Body of pancreas (tissue), 4 donors: Measurements from ENCODE around the gene RPTOR.

Experiments
- POLR2A ChIP-seq, 3 donors: fragments of 450-650 bp; IDR thresholded peaks; one replicate each; pipeline ENCODE4 v1.6.1; 2016; ENCODE audit warnings: antibody characterized with exemption in 3 of 3, mild to moderate bottlenecking in 2 of 3
- TF ChIP-seq, protein P1 (sequence below), 7 experiments: fragments of 450-650 bp in 4 of 7; fragments of 200-600 bp in 3 of 7; sonication (generic) in 3 of 7; IDR thresholded peaks; one replicate each; pipeline ENCODE4 v1.5.1; 2016 to 2019; ENCODE audit warnings: antibody characterized with exemption in 7 of 7

DNA sequence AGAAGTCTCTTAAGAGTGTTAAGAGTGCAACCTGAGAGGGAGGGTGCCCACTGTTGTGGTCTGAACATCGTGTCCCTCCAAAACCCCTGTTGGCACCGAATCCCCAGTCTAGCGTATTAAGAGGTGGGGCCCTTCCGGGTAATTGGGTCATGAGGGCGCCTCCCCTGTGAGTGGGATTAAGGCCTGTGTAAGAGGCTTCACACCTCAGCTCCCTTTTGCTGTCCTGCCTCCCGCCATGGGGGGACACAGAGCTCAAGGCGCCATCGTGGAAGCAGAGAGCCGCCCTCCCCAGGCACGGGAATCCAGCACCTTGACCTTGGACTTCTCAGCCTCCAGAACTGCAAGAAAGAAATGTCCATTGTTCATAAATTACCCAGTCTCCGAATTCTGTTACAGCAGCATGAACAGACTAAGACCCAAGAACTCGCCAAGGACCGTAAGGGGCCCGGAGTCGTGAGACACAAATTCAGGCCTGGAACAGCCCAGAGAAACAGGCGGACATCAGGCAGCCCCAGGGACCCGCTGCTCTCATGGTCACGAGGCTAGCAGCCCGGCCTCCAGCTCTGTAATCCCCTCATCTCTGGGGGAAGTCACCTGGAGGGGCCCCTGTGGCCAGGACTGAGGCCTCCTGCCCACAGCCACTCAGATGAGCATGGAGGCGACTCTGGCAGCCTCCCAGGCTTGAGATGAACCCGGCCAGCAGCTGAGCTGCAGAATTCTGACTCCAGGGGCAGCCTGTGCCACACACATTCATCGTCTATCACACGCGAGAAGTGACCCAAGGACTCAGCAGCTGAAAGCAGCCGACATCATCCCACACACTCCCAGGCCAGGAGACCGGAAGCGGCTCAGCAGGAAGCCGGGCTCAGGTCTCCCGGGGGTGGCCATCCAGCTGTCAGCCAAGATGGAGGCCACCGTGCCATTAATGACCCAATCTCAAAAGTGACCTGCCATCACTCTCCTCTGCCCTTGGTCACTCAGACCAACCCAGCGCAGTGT lies 434.2 kb downstream of the RPTOR start:
- TF ChIP-seq POLR2A (IDR thresholded peaks at IDR 0.05), result no peak
- TF ChIP-seq, protein P1, sequence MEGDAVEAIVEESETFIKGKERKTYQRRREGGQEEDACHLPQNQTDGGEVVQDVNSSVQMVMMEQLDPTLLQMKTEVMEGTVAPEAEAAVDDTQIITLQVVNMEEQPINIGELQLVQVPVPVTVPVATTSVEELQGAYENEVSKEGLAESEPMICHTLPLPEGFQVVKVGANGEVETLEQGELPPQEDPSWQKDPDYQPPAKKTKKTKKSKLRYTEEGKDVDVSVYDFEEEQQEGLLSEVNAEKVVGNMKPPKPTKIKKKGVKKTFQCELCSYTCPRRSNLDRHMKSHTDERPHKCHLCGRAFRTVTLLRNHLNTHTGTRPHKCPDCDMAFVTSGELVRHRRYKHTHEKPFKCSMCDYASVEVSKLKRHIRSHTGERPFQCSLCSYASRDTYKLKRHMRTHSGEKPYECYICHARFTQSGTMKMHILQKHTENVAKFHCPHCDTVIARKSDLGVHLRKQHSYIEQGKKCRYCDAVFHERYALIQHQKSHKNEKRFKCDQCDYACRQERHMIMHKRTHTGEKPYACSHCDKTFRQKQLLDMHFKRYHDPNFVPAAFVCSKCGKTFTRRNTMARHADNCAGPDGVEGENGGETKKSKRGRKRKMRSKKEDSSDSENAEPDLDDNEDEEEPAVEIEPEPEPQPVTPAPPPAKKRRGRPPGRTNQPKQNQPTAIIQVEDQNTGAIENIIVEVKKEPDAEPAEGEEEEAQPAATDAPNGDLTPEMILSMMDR (IDR thresholded peaks at IDR 0.05), result no peak
